GM03348 (cell line): ENCODE measurements around the gene PCK1.

ENCODE experiments used
- DNase-seq: peaks from one replicate; pipeline ENCODE4 v3.0.0; 2012; ENCODE audit warnings: low spot score

PCK1 gene

GRCh38 chr20:57577679-57578475 is 17.0 kb downstream of the PCK1 start:
- DNase-seq: no peak

GRCh38 chr20:57578476-57579165 is 17.7 kb downstream of the PCK1 start:
- DNase-seq: no peak

GRCh38 chr20:57579331-57579897 is 18.5 kb downstream of the PCK1 start:
- DNase-seq: no peak

- DNase-seq: no peak
These were observed 19.1 kb downstream of the PCK1 start for GRCh38 chr20:57579898-57580447.

- DNase-seq: no peak
These were observed 19.7 kb downstream of the PCK1 start for GRCh38 chr20:57580478-57581201.

GRCh38 chr20:57581202-57582028 is 20.5 kb downstream of the PCK1 start:
- no peak for DNase-seq

GRCh38 chr20:57582029-57582378 is 21.1 kb downstream of the PCK1 start:
- DNase-seq: no peak

- no peak for DNase-seq
These were observed 21.8 kb downstream of the PCK1 start for GRCh38 chr20:57582432-57583288.

GRCh38 chr20:57583289-57584257 is 22.7 kb downstream of the PCK1 start:
- DNase-seq: no peak

- DNase-seq: no peak
These were observed 24.0 kb downstream of the PCK1 start for GRCh38 chr20:57584768-57585461.

GRCh38 chr20:57585466-57586213 is 24.7 kb downstream of the PCK1 start:
- no peak for DNase-seq

- DNase-seq: no peak
These were observed 25.5 kb downstream of the PCK1 start for GRCh38 chr20:57586370-57586793.

- DNase-seq: no peak
These were observed 26.0 kb downstream of the PCK1 start for GRCh38 chr20:57586943-57587277.

- no peak for DNase-seq
These were observed 26.5 kb downstream of the PCK1 start for GRCh38 chr20:57587278-57587988.

GRCh38 chr20:57587989-57588377 is 27.1 kb downstream of the PCK1 start:
- DNase-seq: no peak

GRCh38 chr20:57588596-57588995 is 27.7 kb downstream of the PCK1 start:
- DNase-seq: no peak

- no peak for DNase-seq
These were observed 28.3 kb downstream of the PCK1 start for GRCh38 chr20:57589123-57589727.
